ENCODE data around the gene DAZAP1.

DAZAP1 gene

GRCh38 chr19:1425102-1425837, 17.9 kb downstream of the DAZAP1 start:
- H3K36me3 ChIP-seq = peaks cover 96% of the 10 kb centered on the region
- DNase-seq = no peak
- no peaks in the 10 kb centered on the region; the same call in 1 of the 2 replicates for H3K4me1 ChIP-seq
- no peak for TF ChIP-seq CTCF (IDR thresholded peaks at IDR 0.05; ENCODE audit: low read depth, low read length)
- H3K27me3 ChIP-seq = no peaks in the 10 kb centered on the region
- no peak overlapping the region for H3K4me3 ChIP-seq (ENCODE audit: low read depth, low read length)
- H3K9me3 ChIP-seq = no peaks in the 10 kb centered on the region

GRCh38 chr19:1425902-1426301, 18.5 kb downstream of the DAZAP1 start:
- H3K9me3 ChIP-seq = no peaks in the 10 kb centered on the region
- no peak for DNase-seq
- H3K36me3 ChIP-seq = peaks cover 96% of the 10 kb centered on the region
- no peak overlapping the region for H3K4me3 ChIP-seq (ENCODE audit: low read depth, low read length)
- H3K27me3 ChIP-seq = no peaks in the 10 kb centered on the region
- H3K4me1 ChIP-seq = no peaks in the 10 kb centered on the region; the same call in 1 of the 2 replicates
- no peak for TF ChIP-seq CTCF (IDR thresholded peaks at IDR 0.05; ENCODE audit: low read depth, low read length)

GRCh38 chr19:1426736-1427135, 19.4 kb downstream of the DAZAP1 start:
- no peak overlapping the region for H3K4me3 ChIP-seq (ENCODE audit: low read depth, low read length)
- no peaks in the 10 kb centered on the region for H3K27me3 ChIP-seq
- DNase-seq = no peak
- H3K9me3 ChIP-seq = no peaks in the 10 kb centered on the region
- H3K36me3 ChIP-seq = peaks cover 95% of the 10 kb centered on the region
- no peaks in the 10 kb centered on the region; the same call in 1 of the 2 replicates for H3K4me1 ChIP-seq
- no peak for TF ChIP-seq CTCF (IDR thresholded peaks at IDR 0.05; ENCODE audit: low read depth, low read length)

- no peaks in the 10 kb centered on the region for H3K9me3 ChIP-seq
- no peaks in the 10 kb centered on the region for H3K27me3 ChIP-seq
- H3K4me3 ChIP-seq (ENCODE audit: low read depth, low read length) = no peak overlapping the region
- H3K4me1 ChIP-seq = no peaks in the 10 kb centered on the region; the same call in 1 of the 2 replicates
- no peak for TF ChIP-seq CTCF (IDR thresholded peaks at IDR 0.05; ENCODE audit: low read depth, low read length)
- H3K36me3 ChIP-seq = peaks cover 95% of the 10 kb centered on the region
- no peak for DNase-seq
These were observed 20.0 kb downstream of the DAZAP1 start for GRCh38 chr19:1427221-1427920.

- Histone ChIP-seq H3K27me3 (no peaks in the 10 kb centered on the region), H3K4me3 (ENCODE audit: low read depth, low read length) (no peak overlapping the region), H3K9me3 (no peaks in the 10 kb centered on the region), H3K36me3 (peaks cover 95% of the 10 kb centered on the region), H3K4me1 (no peaks in the 10 kb centered on the region; the same call in 1 of the 2 replicates)
- no peak for DNase-seq
- no peak for TF ChIP-seq CTCF (IDR thresholded peaks at IDR 0.05; ENCODE audit: low read depth, low read length)
These were observed 21.5 kb downstream of the DAZAP1 start for GRCh38 chr19:1428738-1429391.

Measured in BE2C (cell line).